Tibial artery (tissue), 4 donors: Measurements from ENCODE around the gene SCN5A.

Source experiments
- DNase-seq, 2 donors: peaks; one replicate each; pipeline ENCODE4 v3.0.0-alpha.2; 2019
- H3K27ac ChIP-seq, 2 donors: fragments of 200-600 bp; sonication (generic) in 1 of 2; 1 replicate in 1 of 2; 2 replicates in 1 of 2; pipeline ENCODE4 v1.5.1; 2018 to 2019; ENCODE audit warnings: mild to moderate bottlenecking in 1 of 2
- H3K27me3 ChIP-seq, 2 donors: fragments of 200-600 bp; sonication (generic) in 1 of 2; one replicate each; pipeline versions ENCODE4 v1.5.1 to v1.6.0; 2016 to 2019
- H3K36me3 ChIP-seq, 3 donors: fragments of 200-600 bp; sonication (generic) in 2 of 3; one replicate each; pipeline ENCODE4 v1.5.1; 2016 to 2019; ENCODE audit warnings: mild to moderate bottlenecking in 2 of 3
- H3K4me1 ChIP-seq, 4 donors: fragments of 200-600 bp; sonication (generic) in 2 of 4; 1 replicate in 3 of 4; 2 replicates in 1 of 4; pipeline ENCODE4 v1.5.1; 2016 to 2019
- H3K4me3 ChIP-seq, 2 donors: fragments of 200-600 bp; sonication (generic) in 1 of 2; 1 replicate in 1 of 2; 2 replicates in 1 of 2; pipeline ENCODE4 v1.5.1; 2018 to 2019; ENCODE audit warnings: mild to moderate bottlenecking in 2 of 2
- H3K9me3 ChIP-seq, 3 donors: fragments of 200-600 bp; sonication (generic) in 1 of 3; one replicate each; pipeline ENCODE4 v1.5.1; 2016 to 2019
- intact Hi-C: fragments of 100-400 bp; cut with DNase I; formaldehyde crosslinking; loops from one replicate; pipeline ENCODE4 v1.15.0; 2023; ENCODE audit warnings: low total_unique reads
- TF ChIP-seq, protein P1 (sequence below), 2 experiments: fragments of 200-600 bp in 1 of 2; fragments of 450-650 bp in 1 of 2; IDR thresholded peaks; one replicate each; pipeline ENCODE4 v1.5.1; 2017 to 2019; ENCODE audit warnings: antibody characterized with exemption in 2 of 2, mild to moderate bottlenecking in 1 of 2, moderate library complexity in 1 of 2

Gene SCN5A

DNA sequence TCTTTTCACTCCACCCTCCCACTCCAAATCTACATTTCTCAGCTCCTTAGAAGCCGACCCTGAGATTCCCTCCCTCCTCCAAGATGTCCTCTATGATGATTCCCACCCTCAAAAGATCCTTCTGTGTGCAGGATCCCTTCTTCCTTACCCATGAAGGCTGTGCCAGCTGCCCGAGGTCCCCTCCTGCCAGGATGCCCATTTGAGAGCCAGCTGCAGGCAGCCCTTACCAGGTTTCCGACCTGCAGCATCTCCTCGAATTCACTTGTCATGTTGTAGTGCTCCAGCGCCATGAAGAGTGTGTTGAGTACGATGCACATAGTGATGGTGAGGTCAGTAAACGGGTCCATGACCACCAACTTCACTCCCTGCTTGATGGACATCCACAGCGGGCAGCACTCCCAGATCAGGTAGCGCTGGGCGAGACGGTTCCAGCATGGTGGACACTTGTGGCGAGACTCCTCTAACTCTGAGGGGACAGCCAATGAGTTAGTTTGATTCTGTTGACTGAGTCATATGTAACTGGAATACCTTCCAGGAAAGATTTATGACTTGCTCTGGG, 51.9 kb downstream of the SCN5A start:
- no peak overlapping the region for H3K27ac ChIP-seq
- H3K36me3 ChIP-seq = no peaks in the 10 kb centered on the region
- H3K9me3 ChIP-seq = no peaks in the 10 kb centered on the region
- intact Hi-C loops = no loop called here
- TF ChIP-seq, protein P1, sequence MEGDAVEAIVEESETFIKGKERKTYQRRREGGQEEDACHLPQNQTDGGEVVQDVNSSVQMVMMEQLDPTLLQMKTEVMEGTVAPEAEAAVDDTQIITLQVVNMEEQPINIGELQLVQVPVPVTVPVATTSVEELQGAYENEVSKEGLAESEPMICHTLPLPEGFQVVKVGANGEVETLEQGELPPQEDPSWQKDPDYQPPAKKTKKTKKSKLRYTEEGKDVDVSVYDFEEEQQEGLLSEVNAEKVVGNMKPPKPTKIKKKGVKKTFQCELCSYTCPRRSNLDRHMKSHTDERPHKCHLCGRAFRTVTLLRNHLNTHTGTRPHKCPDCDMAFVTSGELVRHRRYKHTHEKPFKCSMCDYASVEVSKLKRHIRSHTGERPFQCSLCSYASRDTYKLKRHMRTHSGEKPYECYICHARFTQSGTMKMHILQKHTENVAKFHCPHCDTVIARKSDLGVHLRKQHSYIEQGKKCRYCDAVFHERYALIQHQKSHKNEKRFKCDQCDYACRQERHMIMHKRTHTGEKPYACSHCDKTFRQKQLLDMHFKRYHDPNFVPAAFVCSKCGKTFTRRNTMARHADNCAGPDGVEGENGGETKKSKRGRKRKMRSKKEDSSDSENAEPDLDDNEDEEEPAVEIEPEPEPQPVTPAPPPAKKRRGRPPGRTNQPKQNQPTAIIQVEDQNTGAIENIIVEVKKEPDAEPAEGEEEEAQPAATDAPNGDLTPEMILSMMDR (IDR thresholded peaks at IDR 0.05) = no peak
- H3K27me3 ChIP-seq = no peaks in the 10 kb centered on the region
- peak in 1 of 2 donors; percentile 10 for DNase-seq
- no peaks in the 10 kb centered on the region for H3K4me1 ChIP-seq
- H3K4me3 ChIP-seq = no peak overlapping the region

DNA sequence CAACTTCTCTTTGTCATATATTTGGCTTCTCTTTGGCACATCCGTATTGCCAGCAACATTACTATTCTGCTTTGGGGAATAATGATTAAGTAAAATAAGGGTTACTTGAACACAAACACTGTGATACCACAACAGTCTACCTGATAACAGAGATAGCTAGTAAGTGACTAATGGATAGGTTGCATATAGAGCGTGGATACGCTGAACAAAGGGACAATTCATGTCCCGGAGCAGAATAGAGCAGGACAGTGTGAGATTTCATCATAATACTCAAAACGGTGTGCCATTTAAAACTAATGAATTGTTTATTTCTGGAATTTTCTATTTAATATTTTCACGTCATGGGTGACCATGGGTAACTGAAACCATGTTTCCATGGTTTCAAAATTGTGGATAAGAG, 54.1 kb downstream of the SCN5A start:
- TF ChIP-seq, protein P1 (IDR thresholded peaks at IDR 0.05) = no peak
- intact Hi-C loops = no loop called here
- no peaks in the 10 kb centered on the region for H3K9me3 ChIP-seq

DNA sequence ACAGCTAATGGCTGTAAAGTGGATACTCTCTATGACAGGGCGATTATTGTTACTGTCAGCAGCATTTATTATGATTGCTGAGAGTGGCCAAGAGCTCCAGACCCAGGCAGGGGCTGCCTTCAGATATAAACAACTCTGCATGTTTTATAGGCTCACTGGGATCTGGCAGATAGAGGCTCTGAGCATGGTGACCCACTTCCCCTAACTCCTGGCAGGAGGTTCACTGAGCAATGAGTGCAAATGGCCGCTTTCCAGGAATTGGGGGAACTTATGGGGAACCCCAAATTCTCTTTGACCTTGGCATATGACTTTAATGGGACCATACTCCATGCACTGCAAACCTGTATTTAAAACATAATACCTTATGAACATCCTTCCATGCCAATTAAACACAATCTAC, 59.0 kb downstream of the SCN5A start:
- TF ChIP-seq, protein P1 (IDR thresholded peaks at IDR 0.05) = no peak
- Histone ChIP-seq H3K27me3 (no peaks in the 10 kb centered on the region), H3K27ac (no peak overlapping the region), H3K4me3 (no peak overlapping the region), H3K36me3 (no peaks in the 10 kb centered on the region), H3K9me3 (no peaks in the 10 kb centered on the region), H3K4me1 (no peaks in the 10 kb centered on the region)
- DNase-seq = peak in 1 of 2 donors; percentile 31
- intact Hi-C loops = no loop called here

More for the DNA sequence above, 54.1 kb downstream of the SCN5A start:
- Histone ChIP-seq H3K36me3 (no peaks in the 10 kb centered on the region), H3K4me1 (no peaks in the 10 kb centered on the region), H3K4me3 (no peak overlapping the region), H3K27me3 (no peaks in the 10 kb centered on the region), H3K27ac (no peak overlapping the region)
- DNase-seq = no peak

DNA sequence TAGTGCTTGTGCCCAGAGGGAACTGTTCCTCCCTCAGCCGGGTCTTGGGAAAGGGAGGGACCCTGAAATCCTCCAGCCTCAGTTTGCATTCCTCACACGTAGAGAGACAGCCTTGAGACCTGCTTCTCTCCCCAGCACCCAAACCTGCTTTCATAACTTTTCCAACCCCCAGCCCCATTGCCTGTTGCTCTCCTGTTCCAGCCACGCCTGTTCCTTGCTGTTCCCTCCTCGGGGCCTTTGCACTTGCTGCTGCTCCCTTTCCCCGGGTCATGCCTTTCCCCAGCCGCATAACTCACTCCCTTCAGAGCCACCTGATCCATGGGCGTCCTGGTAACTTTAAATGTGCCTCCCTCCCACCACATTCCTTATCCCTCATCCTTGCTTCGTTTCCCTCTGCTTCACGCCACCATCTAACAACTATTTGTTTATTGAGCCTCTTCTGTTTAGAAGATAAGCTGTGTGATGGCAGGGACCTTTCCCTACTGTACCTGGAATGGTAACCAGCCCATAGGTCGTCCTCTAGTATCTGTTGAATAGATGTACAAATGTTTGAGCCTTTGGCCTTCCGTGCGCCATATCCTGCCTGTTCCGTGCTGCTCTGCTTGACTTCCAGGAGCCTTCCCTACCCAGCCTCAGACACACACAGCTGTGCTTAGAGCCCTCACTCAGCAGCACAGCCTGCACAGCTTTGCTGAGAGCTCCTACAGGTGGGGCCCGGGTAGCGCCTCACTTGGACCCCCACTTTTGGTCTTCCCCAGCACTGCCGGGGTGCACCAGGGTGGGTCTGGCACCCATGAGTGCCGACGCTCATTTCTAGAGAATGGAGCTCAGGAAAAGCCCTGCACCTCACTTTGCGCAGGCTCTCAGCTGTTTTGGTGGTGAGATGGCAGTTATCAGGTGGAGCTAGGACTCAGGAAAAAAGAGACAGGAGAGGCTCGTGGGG, 60.2 kb downstream of the SCN5A start:
- Histone ChIP-seq H3K9me3 (no peaks in the 10 kb centered on the region), H3K4me1 (no peaks in the 10 kb centered on the region), H3K4me3 (no peak overlapping the region), H3K27me3 (no peaks in the 10 kb centered on the region), H3K36me3 (peaks cover 0 to 5% (median 0%) of the 10 kb centered on the region in 3 donors), H3K27ac (no peak overlapping the region)
- TF ChIP-seq, protein P1 (IDR thresholded peaks at IDR 0.05) = no peak
- DNase-seq = peak; percentile 1 to 38
- intact Hi-C loops = no loop called here

DNA sequence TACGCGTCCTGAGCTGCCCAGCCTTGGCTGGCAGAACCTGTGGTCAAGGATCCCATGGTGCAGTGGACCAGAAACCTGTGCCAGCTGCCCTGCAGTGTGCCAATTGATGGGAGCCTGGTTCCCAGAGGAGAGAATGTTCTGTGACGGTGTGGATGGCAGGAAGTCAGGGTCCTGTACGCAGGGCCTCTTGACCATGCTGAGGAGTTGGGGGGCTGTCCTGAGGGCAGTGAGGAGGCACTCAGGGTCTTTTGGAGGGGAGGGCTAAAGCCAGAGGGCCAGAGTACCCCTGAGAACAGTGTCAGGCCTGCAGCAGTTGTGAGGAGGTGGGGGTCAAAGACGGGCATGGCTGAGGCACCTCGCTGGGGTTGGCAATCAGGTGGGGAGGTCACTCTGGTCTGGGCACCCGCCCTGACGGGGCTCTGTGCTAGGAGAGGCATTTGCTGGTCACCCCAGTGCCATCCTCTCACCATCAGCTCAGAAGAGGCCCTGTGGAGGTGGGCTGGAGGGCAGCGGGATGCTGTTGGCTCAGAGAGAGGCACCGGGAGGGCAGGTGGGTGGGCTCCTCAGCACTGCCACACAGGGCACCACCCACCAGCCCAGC, 61.0 kb downstream of the SCN5A start:
- DNase-seq = peak; percentile 8 to 45
- Histone ChIP-seq H3K4me1 (no peaks in the 10 kb centered on the region), H3K36me3 (peaks cover 0 to 5% (median 0%) of the 10 kb centered on the region in 3 donors), H3K27ac (no peak overlapping the region), H3K27me3 (no peaks in the 10 kb centered on the region), H3K4me3 (no peak overlapping the region), H3K9me3 (no peaks in the 10 kb centered on the region)
- TF ChIP-seq, protein P1 (IDR thresholded peaks at IDR 0.05) = no peak
- intact Hi-C loops = no loop called here
